ENCODE measurements around the gene ZCCHC10.
"Not testable (repeated sequence)": the region's sequence is repeated elsewhere in the genome, so short reads cannot be mapped to it uniquely, and the experiment has no call there.

The ZCCHC10 gene
- total RNA-seq: 11.8 to 27.0 reads per million in 2 donors

GRCh38 chr5:133025804-133026663 is at the start of gene ZCCHC10:
TSS of gene ZCCHC10 (minus strand) at chr5:133026549. CDS start at chr5:133026537, 12 bp downstream.
- peak; percentile 86 for DNase-seq

DNA sequence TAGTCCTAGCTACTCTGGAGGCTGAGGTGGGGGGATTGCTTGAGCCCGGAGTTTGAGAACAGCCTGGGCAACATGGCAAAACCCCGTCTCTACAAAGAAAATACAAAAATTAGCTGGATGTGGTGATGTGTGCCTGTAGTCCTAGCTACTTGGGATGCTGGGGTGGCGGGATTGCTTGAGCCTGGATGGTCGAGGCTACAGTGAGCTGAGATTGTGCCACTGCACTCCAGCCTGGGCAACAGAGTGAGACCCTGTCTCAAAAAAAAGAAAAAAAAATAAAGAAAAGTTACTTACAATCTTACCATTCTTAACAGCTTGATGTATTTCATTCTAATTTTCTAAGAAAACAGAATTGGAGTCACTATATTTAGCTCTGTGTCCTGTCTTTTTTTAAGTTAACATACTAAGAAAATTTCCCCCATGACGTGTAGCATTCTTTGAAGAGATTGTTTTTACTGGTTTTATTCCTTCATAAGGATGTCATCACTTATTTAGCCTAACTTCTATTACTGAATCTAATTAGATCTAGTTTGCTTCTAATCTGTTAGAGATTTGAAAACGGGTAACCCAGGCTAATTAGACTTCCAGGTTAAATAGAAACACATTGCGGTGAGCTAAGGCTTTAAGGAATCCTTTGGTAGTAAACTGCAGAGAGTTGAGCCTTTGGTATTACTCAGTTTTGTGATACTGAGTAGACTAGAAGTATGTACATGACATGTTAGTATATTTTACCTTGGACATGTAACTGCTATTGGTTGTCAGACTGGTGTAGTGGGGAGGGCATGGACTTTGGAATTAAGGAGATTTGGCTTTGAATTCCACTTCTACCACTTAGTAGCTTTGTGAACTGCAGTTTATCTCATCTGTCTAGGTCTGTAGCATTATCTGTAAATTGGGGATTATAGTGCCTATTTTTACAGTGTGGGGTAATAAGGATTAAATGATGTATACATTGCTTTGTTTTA is 49.5 kb upstream of the ZCCHC10 start:
- no peak for DNase-seq

- DNase-seq: no peak
These were observed 45.7 kb upstream of the ZCCHC10 start for GRCh38 chr5:133072021-133072420.

GRCh38 chr5:133066045-133066444 is 39.7 kb upstream of the ZCCHC10 start:
- no peak for DNase-seq

DNA sequence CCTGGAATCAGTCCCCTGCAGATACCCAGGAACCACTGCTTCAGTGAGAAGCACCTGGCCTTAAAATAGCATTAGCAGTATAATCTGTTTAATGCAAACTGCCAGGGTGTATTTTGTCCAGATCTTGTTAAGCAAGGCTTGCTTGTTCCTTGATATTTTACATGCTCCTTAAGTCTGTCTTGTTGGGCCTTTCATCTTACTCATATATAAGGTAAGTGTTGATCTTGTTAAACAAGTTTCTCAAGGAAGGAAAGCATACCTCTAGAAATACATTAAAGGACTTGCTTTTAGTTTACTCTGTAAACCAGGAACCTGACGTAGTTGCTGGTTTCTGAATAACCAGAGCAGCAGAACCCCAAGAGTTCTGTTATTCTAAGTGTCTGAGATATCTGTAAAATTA is 39.1 kb upstream of the ZCCHC10 start:
- no peak for DNase-seq

DNA sequence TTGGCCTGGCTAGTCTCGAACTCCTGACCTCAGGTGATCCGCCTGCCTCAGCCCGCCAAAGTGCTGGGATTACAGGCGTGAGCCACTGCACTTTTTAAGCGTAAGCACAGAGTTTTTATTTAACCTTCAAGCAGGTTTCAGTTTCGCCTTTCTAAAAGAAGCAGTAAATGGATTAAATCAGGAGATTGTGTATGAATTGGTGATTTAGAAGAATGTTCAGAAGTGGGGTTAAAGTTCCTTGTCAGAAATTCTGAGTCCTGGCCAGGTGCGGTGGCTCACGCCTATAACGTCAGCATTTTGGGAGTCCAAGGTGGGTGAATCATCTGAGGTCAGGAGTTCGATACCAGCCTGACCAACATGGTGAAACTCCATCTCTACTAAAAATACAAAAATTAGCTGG is 37.6 kb upstream of the ZCCHC10 start:
- DNase-seq: no peak

DNA sequence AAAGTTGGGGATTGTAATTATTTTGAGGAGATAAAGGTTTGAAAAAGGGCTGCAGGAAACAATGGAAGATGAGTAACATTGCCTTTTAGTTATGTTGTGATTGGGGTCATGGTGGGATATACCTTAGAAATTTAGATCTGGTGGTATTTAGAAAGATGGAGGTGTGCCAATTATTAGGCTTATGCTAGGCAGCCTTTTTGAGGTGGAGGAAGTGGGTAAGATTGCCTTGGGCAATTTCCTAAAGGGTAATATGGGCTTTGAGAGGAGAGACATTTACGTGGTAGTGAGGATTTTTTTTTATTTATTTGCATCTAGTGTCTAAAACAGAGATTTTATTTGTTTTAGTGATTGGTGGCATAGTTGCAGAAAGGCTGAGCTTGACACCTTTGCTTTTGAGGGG is 35.9 kb upstream of the ZCCHC10 start:
- DNase-seq: no peak

DNA sequence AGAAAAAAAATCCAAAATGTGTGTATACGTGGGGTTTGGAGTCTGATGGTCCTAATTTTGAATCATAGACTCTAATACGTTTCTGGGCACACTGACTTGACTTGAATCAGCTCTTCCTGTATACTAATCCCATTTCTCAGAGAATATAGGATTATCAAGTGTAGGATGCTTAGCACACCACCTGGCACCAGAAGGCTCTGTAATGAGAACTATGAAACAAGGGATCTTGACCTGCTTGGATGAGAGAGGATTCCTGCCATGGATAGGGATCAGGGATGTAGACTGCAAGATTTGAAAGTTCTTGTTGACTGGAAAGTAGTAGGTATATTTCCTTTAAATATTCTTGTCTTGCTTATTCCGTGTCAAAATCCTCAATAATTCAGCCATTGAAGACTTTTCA is 33.3 kb upstream of the ZCCHC10 start:
- no peak for DNase-seq

DNA sequence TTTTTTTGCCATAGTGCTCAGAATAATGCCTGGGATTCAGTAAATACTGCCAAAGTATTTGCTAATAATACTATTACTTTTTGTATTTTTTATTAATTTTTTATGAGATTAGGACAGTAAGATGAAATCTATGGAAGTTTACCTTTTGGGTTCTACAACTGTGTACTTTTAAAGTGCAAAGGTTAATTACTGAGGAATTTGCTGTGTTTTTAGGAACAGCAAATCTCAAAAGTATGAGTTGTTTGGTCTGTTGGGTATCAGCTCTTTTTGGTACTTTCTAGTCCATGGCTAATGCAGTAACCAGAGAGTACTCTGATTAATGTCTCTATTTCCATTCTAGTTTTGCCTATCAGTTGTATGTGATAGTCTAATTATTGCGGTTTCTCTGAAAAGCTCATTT is 30.5 kb upstream of the ZCCHC10 start:
- DNase-seq: no peak

GRCh38 chr5:133054697-133055471 is 28.5 kb upstream of the ZCCHC10 start:
- no peak for DNase-seq

GRCh38 chr5:133053448-133053847 is 27.1 kb upstream of the ZCCHC10 start:
- DNase-seq: no peak

DNA sequence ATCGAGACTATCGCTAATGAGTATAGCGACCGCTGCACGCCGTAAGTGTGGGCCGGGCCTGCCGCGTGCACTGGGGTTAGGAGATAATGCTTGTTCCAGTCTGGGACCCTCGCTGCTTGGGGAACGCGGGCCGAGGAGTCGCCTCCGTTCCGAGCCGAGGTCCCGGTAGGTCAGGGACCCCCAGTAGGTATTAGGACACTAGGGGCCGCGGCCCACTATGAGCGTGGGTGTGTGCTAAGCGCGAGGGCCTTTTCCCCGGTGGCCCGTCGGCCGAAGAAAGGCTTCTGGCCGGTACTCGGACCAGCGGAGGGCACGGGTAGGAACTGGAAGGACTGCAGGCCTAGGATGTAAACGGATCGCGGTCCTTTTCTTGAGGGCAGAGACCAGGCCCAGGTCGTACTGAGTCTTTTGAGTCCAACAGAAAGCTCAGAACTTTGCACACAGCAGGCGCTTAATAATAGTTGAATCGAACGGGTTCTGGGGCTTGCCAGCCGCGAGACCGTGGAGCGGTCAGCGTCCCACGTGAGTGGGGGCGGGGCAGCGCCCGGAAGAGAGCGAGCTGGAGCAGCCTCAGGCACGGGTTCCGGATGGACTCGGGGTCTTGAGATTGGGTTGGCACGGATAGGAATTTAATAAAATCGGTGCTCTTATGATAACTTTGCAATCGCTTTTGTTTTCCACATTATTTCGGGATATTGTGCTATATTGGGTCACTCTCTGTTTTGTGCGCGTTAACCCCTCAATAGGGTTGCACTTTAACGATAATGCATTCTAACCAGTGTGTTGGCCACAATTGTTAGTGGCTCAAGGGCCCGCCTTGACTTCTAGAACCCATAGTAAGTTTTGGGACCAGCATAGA is 26.2 kb upstream of the ZCCHC10 start:
- DNase-seq: peak; percentile 9

GRCh38 chr5:133051542-133052316 is 25.4 kb upstream of the ZCCHC10 start, which contains the start of gene HSPA4:
TSS of gene HSPA4 (plus strand) at chr5:133052013. CDS start at chr5:133052251, 238 bp downstream.
- DNase-seq: peak; percentile 95

DNA sequence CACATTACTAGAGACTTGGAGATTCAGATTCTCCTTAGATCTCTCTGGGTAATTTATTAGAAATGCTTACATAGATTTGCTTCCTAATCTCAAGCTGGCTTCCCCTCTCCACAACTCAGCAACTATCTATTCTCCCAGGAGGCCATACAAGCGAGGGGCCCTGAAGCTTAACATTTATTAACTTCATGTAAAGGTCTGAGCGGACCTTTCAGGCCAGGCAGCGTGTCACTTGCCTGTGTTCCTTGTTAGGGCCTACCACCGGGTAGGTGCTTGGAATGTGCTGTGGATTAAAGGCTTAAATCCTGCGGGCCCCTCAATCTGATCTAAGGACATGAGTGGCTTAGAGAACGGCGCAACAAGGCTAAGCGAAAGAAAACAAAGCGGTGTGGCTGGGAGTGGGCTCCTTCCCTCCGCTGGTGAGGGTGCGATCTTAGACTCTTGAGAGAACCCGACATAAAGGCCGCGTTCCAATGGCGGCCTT is 24.8 kb upstream of the ZCCHC10 start:
- DNase-seq: no peak

GRCh38 chr5:133050521-133050920 is 24.2 kb upstream of the ZCCHC10 start:
- DNase-seq: no peak

GRCh38 chr5:133049726-133050048 is 23.3 kb upstream of the ZCCHC10 start:
- DNase-seq: no peak

DNA sequence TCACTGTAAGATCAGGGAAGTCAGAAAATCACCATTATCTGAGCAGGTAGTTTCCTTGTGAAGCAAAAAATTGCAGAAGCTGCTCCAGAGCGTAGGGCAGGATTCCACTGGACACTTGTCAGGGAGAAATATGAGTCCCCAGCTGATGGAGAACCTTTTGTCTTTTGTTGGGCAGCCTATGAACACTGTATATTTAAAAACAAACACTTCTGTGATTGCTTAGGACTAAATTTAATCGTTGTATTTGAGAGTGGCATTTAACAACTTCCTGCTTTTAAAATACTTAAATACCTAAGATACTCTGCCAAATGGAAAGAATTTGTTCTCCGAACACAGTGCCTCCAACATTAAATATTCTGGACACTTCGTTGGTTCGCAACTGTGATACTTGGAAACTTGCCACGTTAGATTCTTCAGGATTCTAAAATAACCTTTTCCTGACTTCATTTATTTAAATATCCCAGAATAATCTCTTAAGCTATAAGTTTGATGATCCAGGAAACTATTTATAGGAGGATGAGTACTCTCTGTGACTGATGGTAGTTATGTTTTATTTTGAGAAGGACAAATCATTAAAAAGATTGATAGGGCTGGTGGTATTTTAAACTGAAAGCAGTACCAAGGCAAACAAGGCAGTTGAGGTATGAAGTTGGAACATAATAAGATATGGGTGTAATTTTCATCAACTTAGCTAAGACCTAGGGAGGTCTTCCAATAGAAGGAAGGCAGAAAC is 22.8 kb upstream of the ZCCHC10 start:
- DNase-seq: no peak

- no peak for DNase-seq
These were observed 21.1 kb upstream of the ZCCHC10 start for GRCh38 chr5:133047404-133047803.

DNA sequence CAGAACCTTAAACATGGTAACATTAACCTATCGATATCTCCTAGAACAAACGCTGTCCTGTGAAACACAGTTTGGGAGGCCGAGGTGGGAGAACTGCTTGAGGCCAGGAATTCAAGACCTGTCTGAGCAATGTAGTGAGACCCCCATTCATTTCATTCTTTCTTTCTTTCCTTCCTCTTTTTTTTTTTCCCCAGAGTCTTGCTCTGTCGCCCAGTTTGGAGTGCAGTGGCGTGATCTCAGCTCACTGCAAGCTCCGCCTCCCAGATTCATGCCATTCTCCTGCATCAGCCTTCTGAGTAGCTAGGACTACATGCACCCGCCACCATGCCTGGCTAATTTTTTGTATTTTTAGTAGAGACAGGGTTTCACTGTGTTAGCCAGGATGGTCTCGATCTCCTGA is 20.2 kb upstream of the ZCCHC10 start:
- DNase-seq: not testable (repeated sequence)

DNA sequence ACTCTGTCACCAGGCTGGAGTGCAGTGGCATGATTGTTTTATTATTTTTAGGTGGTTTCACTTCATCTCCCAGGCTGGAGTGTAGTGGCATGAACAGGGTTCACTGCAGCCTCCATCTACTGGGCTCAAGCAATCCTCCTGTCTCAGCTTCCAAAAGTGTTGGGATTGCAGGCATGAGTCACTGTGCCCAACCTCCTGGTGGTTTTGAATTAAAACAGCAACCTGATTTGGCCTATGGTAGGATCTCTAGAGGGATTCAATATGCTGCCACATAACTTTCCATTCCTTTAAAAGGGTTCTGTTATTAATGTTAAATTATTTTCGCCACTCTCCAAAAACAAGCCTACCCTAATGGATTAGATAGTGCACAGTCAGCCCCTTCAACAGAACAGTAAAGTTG is 15.6 kb upstream of the ZCCHC10 start:
- no peak for DNase-seq

Data from T-helper 9 cell (primary cell).